ENCODE results near the gene CPA2.

- TF ChIP-seq, protein P1, sequence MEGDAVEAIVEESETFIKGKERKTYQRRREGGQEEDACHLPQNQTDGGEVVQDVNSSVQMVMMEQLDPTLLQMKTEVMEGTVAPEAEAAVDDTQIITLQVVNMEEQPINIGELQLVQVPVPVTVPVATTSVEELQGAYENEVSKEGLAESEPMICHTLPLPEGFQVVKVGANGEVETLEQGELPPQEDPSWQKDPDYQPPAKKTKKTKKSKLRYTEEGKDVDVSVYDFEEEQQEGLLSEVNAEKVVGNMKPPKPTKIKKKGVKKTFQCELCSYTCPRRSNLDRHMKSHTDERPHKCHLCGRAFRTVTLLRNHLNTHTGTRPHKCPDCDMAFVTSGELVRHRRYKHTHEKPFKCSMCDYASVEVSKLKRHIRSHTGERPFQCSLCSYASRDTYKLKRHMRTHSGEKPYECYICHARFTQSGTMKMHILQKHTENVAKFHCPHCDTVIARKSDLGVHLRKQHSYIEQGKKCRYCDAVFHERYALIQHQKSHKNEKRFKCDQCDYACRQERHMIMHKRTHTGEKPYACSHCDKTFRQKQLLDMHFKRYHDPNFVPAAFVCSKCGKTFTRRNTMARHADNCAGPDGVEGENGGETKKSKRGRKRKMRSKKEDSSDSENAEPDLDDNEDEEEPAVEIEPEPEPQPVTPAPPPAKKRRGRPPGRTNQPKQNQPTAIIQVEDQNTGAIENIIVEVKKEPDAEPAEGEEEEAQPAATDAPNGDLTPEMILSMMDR (IDR thresholded peaks at IDR 0.05), result no peak
- TF ChIP-seq POLR2A (IDR thresholded peaks at IDR 0.05), result no peak
Observed at GRCh38 chr7:130276796-130277762, 10.4 kb downstream of the CPA2 start.

Measured in sigmoid colon (tissue), 3 donors.